ES-I3 (cell line): ENCODE measurements around the gene PPP1R12C.

Experiments
- H3K36me3 ChIP-seq: 2 replicates; pipeline ENCODE4 v1.6.1; 2013; ENCODE audit warnings: mild to moderate bottlenecking, low read length, control low read depth, moderate library complexity; ENCODE audit not compliant: insufficient read depth
- H3K4me1 ChIP-seq: 2 replicates; pipeline ENCODE4 v1.6.1; 2013; ENCODE audit warnings: mild to moderate bottlenecking, control low read depth, low read length; ENCODE audit not compliant: insufficient read depth
- H3K9ac ChIP-seq: 2 replicates; pipeline ENCODE4 v1.6.1; 2013; ENCODE audit warnings: low read depth, mild to moderate bottlenecking, low read length, moderate library complexity
- H3K9me3 ChIP-seq: 2 replicates; pipeline ENCODE4 v1.6.1; 2013; ENCODE audit warnings: mild to moderate bottlenecking, low read length, moderate library complexity; ENCODE audit not compliant: control insufficient read depth, insufficient read depth

PPP1R12C gene

GRCh38 chr19:55048446-55048845, 69.0 kb downstream of the PPP1R12C start:
- no peaks in the 10 kb centered on the region for H3K4me1 ChIP-seq
- H3K9me3 ChIP-seq, result no peaks in the 10 kb centered on the region
- no peak overlapping the region for H3K9ac ChIP-seq
- H3K36me3 ChIP-seq, result peaks cover 35% of the 10 kb centered on the region

DNA sequence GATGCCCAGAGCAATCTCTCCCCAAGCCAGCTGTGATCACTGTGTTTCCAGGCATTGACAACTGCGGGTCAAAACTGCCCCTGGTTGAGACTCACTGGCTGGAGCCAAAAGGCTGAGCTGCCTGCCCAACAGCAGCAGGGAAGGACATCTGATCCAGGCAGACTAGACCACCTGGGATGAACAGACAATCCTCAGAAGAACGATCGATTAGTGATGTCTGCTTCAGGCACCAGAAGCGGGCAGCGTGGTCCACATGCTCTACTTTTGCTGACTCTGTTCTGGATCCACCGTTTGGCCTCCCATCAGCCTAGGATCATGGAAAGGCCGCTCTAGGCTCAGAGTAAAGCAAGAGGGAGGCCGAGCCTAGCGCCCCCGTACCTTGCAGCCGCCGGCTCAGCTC, 69.5 kb downstream of the PPP1R12C start:
- Histone ChIP-seq H3K4me1 (no peaks in the 10 kb centered on the region), H3K36me3 (peaks cover 38% of the 10 kb centered on the region), H3K9me3 (no peaks in the 10 kb centered on the region), H3K9ac (no peak overlapping the region)

- no peaks in the 10 kb centered on the region for H3K9me3 ChIP-seq
- no peaks in the 10 kb centered on the region for H3K4me1 ChIP-seq
- peaks cover 45% of the 10 kb centered on the region for H3K36me3 ChIP-seq
- no peak overlapping the region for H3K9ac ChIP-seq
Measured at GRCh38 chr19:55046975-55047622, 70.3 kb downstream of the PPP1R12C start.

- no peak overlapping the region for H3K9ac ChIP-seq
- no peaks in the 10 kb centered on the region for H3K4me1 ChIP-seq
- peaks cover 49% of the 10 kb centered on the region for H3K36me3 ChIP-seq
- H3K9me3 ChIP-seq, result no peaks in the 10 kb centered on the region
Measured at GRCh38 chr19:55044771-55045716, 72.4 kb downstream of the PPP1R12C start.

GRCh38 chr19:55044286-55044685, 73.2 kb downstream of the PPP1R12C start:
- Histone ChIP-seq H3K36me3 (peaks cover 49% of the 10 kb centered on the region), H3K9me3 (no peaks in the 10 kb centered on the region), H3K9ac (no peak overlapping the region), H3K4me1 (no peaks in the 10 kb centered on the region)

DNA sequence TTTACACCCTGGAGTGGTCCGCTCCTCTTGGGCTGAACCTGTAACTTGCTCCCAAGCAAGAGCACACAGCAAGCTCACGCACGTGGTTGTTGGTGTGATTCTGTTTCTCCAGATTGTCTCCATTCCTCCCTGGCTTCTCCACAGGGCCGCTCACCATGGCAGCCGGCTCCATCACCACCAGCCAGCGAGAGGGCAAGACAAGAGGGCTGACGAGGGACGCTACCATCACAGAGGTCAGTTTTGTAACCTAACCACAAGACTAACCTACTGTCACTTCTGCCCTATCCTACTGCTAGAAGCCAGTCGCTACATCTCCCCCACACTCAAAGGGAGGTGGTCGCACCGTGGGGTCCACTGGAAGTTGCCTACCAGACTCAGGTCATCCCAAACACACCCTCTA, 74.7 kb downstream of the PPP1R12C start:
- H3K9me3 ChIP-seq, result no peaks in the 10 kb centered on the region
- H3K4me1 ChIP-seq, result no peaks in the 10 kb centered on the region
- no peak overlapping the region for H3K9ac ChIP-seq
- H3K36me3 ChIP-seq, result peaks cover 47% of the 10 kb centered on the region

- Histone ChIP-seq H3K36me3 (peaks cover 47% of the 10 kb centered on the region), H3K9ac (no peak overlapping the region), H3K4me1 (no peaks in the 10 kb centered on the region), H3K9me3 (no peaks in the 10 kb centered on the region)
Measured at GRCh38 chr19:55042344-55042678, 75.1 kb downstream of the PPP1R12C start.

- Histone ChIP-seq H3K9me3 (no peaks in the 10 kb centered on the region), H3K4me1 (no peaks in the 10 kb centered on the region), H3K9ac (no peak overlapping the region), H3K36me3 (peaks cover 43% of the 10 kb centered on the region)
Measured at GRCh38 chr19:55041627-55042343, 75.7 kb downstream of the PPP1R12C start.

DNA sequence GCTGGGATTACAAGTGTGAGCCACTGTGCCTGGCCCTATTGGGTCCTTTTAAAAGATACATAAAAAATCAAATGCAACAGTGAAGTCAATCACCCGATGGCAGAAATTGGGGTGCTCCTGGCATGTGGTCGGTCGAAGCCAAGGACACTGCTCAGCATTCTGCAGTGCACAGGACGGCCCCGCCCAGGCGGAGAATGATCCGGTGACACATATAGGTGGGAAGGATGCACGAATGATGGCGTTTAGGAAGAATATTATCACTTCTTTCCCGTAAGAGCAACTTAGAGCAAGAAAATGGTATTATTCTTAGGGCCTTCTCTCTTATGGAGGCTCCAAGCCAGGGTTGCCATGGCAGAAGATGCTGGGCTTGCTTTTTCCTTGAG, 76.2 kb downstream of the PPP1R12C start:
- Histone ChIP-seq H3K9me3 (no peaks in the 10 kb centered on the region), H3K36me3 (peaks cover 38% of the 10 kb centered on the region), H3K4me1 (no peaks in the 10 kb centered on the region), H3K9ac (no peak overlapping the region)
